ENCODE measurements around the gene DICER1. TPM values are rescaled to one million over a fixed set of nuclear protein-coding genes. Genes with fewer than 3 reads are reported as not detected.

DICER1 gene
- total RNA-seq, 1 donor from 2014 or later: 118 TPM

- Mint-ChIP-seq H3K4me3 (ENCODE audit: low read depth) (no peak overlapping the region), H3K27ac (no peak overlapping the region), H3K36me3 (ENCODE audit: insufficient read depth) (no peaks in the 10 kb centered on the region), H3K27me3 (peaks cover 5% of the 10 kb centered on the region), H3K9me3 (ENCODE audit: low read depth) (no peaks in the 10 kb centered on the region), H3K4me1 (ENCODE audit: low read depth) (no peaks in the 10 kb centered on the region)
- no peak for DNase-seq (ENCODE audit: low spot score, unreplicated experiment)
- no peak for TF ChIP-seq CTCF (IDR thresholded peaks at IDR 0.05; ENCODE audit: unreplicated experiment)
Observed at GRCh38 chr14:95069547-95069946, 87.8 kb downstream of the DICER1 start.

- no peak for DNase-seq (ENCODE audit: low spot score, unreplicated experiment)
- Mint-ChIP-seq H3K4me1 (ENCODE audit: low read depth) (no peaks in the 10 kb centered on the region), H3K27me3 (peaks cover 5% of the 10 kb centered on the region), H3K27ac (no peak overlapping the region), H3K9me3 (ENCODE audit: low read depth) (no peaks in the 10 kb centered on the region), H3K36me3 (ENCODE audit: insufficient read depth) (no peaks in the 10 kb centered on the region), H3K4me3 (ENCODE audit: low read depth) (no peak overlapping the region)
- TF ChIP-seq CTCF (IDR thresholded peaks at IDR 0.05; ENCODE audit: unreplicated experiment): no peak
Observed at GRCh38 chr14:95069018-95069417, 88.3 kb downstream of the DICER1 start.

- Mint-ChIP-seq H3K4me3 (ENCODE audit: low read depth) (no peak overlapping the region), H3K36me3 (ENCODE audit: insufficient read depth) (no peaks in the 10 kb centered on the region), H3K9me3 (ENCODE audit: low read depth) (no peaks in the 10 kb centered on the region), H3K27me3 (peaks cover 5% of the 10 kb centered on the region), H3K4me1 (ENCODE audit: low read depth) (no peaks in the 10 kb centered on the region), H3K27ac (no peak overlapping the region)
- DNase-seq (ENCODE audit: low spot score, unreplicated experiment): no peak
- TF ChIP-seq CTCF (IDR thresholded peaks at IDR 0.05; ENCODE audit: unreplicated experiment): no peak
Observed at GRCh38 chr14:95068521-95068920, 88.8 kb downstream of the DICER1 start.

- no peaks in the 10 kb centered on the region for H3K4me1 Mint-ChIP-seq (ENCODE audit: low read depth)
- no peak overlapping the region for H3K27ac Mint-ChIP-seq
- no peaks in the 10 kb centered on the region for H3K9me3 Mint-ChIP-seq (ENCODE audit: low read depth)
- no peak overlapping the region for H3K4me3 Mint-ChIP-seq (ENCODE audit: low read depth)
- no peaks in the 10 kb centered on the region for H3K36me3 Mint-ChIP-seq (ENCODE audit: insufficient read depth)
- no peak for DNase-seq (ENCODE audit: low spot score, unreplicated experiment)
- peaks cover 5% of the 10 kb centered on the region for H3K27me3 Mint-ChIP-seq
- no peak for TF ChIP-seq CTCF (IDR thresholded peaks at IDR 0.05; ENCODE audit: unreplicated experiment)
Observed at GRCh38 chr14:95068080-95068479, 89.2 kb downstream of the DICER1 start.

- Mint-ChIP-seq H3K27ac (no peak overlapping the region), H3K4me3 (ENCODE audit: low read depth) (no peak overlapping the region)
- TF ChIP-seq CTCF (IDR thresholded peaks at IDR 0.05; ENCODE audit: unreplicated experiment): no peak
Observed at GRCh38 chr14:95067526-95067925, 89.8 kb downstream of the DICER1 start.

More at GRCh38 chr14:95067526-95067925, 89.8 kb downstream of the DICER1 start:
- Mint-ChIP-seq H3K9me3 (ENCODE audit: low read depth) (no peaks in the 10 kb centered on the region), H3K27me3 (peaks cover 5% of the 10 kb centered on the region), H3K4me1 (ENCODE audit: low read depth) (no peaks in the 10 kb centered on the region), H3K36me3 (ENCODE audit: insufficient read depth) (no peaks in the 10 kb centered on the region)
- DNase-seq (ENCODE audit: low spot score, unreplicated experiment): no peak
